HG03575 (cell line): Measurements from ENCODE around the gene CFDP1.
"Not testable (repeated sequence)": the region's sequence is repeated elsewhere in the genome, so short reads cannot be mapped to it uniquely, and the experiment has no call there.

ENCODE experiments used
- ATAC-seq: cut with Tn5 transposase; IDR thresholded peaks from one replicate; pipeline ENCODE4 v1.9.1; 2021; ENCODE audit not compliant: unreplicated experiment, insufficient number of reproducible peaks, low FRiP score; ENCODE audit errors: extremely low read depth

Gene CFDP1

GRCh38 chr16:75282466-75283281 lies 150.6 kb downstream of the CFDP1 start:
- ATAC-seq, result no peak

- ATAC-seq, result no peak
Measured at GRCh38 chr16:75281826-75282225, 151.5 kb downstream of the CFDP1 start.

- ATAC-seq, result not testable (repeated sequence)
Measured at GRCh38 chr16:75281009-75281408, 152.3 kb downstream of the CFDP1 start.

- no peak for ATAC-seq
Measured at GRCh38 chr16:75280331-75280804, 152.9 kb downstream of the CFDP1 start.

GRCh38 chr16:75279305-75279704 lies 154.0 kb downstream of the CFDP1 start:
- no peak for ATAC-seq

GRCh38 chr16:75273054-75273925 lies 160.0 kb downstream of the CFDP1 start:
- no peak for ATAC-seq

GRCh38 chr16:75272629-75273028 lies 160.7 kb downstream of the CFDP1 start:
- not testable (repeated sequence) for ATAC-seq

- ATAC-seq, result no peak
Measured at GRCh38 chr16:75272097-75272551, 161.2 kb downstream of the CFDP1 start.

GRCh38 chr16:75271441-75272096 lies 161.7 kb downstream of the CFDP1 start:
- ATAC-seq, result no peak

- ATAC-seq, result not testable (repeated sequence)
Measured at GRCh38 chr16:75269358-75269757, 163.9 kb downstream of the CFDP1 start.

- no peak for ATAC-seq
Measured at GRCh38 chr16:75267631-75268264, 165.6 kb downstream of the CFDP1 start.

GRCh38 chr16:75266738-75267630 lies 166.3 kb downstream of the CFDP1 start:
- no peak for ATAC-seq

GRCh38 chr16:75265911-75266701 lies 167.2 kb downstream of the CFDP1 start:
- no peak for ATAC-seq

- ATAC-seq, result no peak
Measured at GRCh38 chr16:75264999-75265910, 168.0 kb downstream of the CFDP1 start.

GRCh38 chr16:75264457-75264998 lies 168.8 kb downstream of the CFDP1 start:
- no peak for ATAC-seq

- ATAC-seq, result no peak
Measured at GRCh38 chr16:75263963-75264445, 169.3 kb downstream of the CFDP1 start.
